Activated CD8-positive, alpha-beta T cell treated with anti-CD3 and anti-CD28 coated beads for 36 hours (primary cell): ENCODE measurements around the gene NWD2. TPM values are rescaled to one million over a fixed set of nuclear protein-coding genes. Genes with fewer than 3 reads are reported as not detected.
"Not testable (repeated sequence)": the region's sequence is repeated elsewhere in the genome, so short reads cannot be mapped to it uniquely, and the experiment has no call there.

Experiments used
- ATAC-seq: fragments of 200-7000 bp; cut with Tn5 transposase; one replicate; pipeline ENCODE4 v1.10.0; 2021; ENCODE audit warnings: mild to moderate bottlenecking, moderate library complexity
- CTCF ChIA-PET: fragments of 350-600 bp; sonication (Branson Sonifier 250); formaldehyde crosslinking; loops from one replicate; lab custom pipeline; 2021; ENCODE audit warnings: antibody characterized with exemption; lab: Charles Lee
- POLR2A ChIA-PET: fragments of 350-600 bp; sonication (Branson Sonifier 250); formaldehyde crosslinking; loops from one replicate; lab custom pipeline; 2021; ENCODE audit warnings: antibody characterized with exemption; lab: Charles Lee
- DNase-seq: peaks from one replicate; pipeline ENCODE4 v3.0.0-alpha.2; 2020
- H3K27ac Mint-ChIP-seq: one replicate; pipeline ENCODE4 v1.8.0; 2021; ENCODE audit warnings: mild to moderate bottlenecking, mixed read lengths
- H3K27me3 Mint-ChIP-seq: one replicate; pipeline ENCODE4 v1.8.0; 2021; ENCODE audit warnings: mixed read lengths
- H3K36me3 Mint-ChIP-seq: one replicate; pipeline ENCODE4 v1.8.0; 2021; ENCODE audit warnings: low read depth, mixed read lengths
- H3K4me1 Mint-ChIP-seq: one replicate; pipeline ENCODE4 v1.8.0; 2021; ENCODE audit warnings: low read depth, mixed read lengths
- H3K4me3 Mint-ChIP-seq: one replicate; pipeline ENCODE4 v1.8.0; 2021; ENCODE audit warnings: mild to moderate bottlenecking, moderate library complexity, mixed read lengths
- H3K9me3 Mint-ChIP-seq: one replicate; pipeline ENCODE4 v1.8.0; 2021; ENCODE audit warnings: mixed read lengths
- CTCF ChIP-seq: fragments of 200-600 bp; IDR thresholded peaks from one replicate; pipeline ENCODE4 v1.8.0; 2022; ENCODE audit warnings: antibody characterized with exemption, mild to moderate bottlenecking
- intact Hi-C: fragments of 100-400 bp; cut with micrococcal nuclease; formaldehyde crosslinking; loops from one replicate; pipeline ENCODE4 v1.10.0; 2022
- total RNA-seq, 2 experiments: library from RNA; stranded (reverse); gene quantifications; one replicate each; pipeline ENCODE4 v1.2.3, GENCODE V29; 2021

The NWD2 gene
- not detected for total RNA-seq

GRCh38 chr4:37244583-37245390, at the start of gene NWD2:
Gene NWD2, plus strand, starts transcription at chr4:37244743. Its CDS starts 325 bp downstream, at chr4:37245068.
- no peak for TF ChIP-seq CTCF
- CTCF ChIA-PET = no interaction called here
- H3K27me3 Mint-ChIP-seq = peaks cover 30% of the 10 kb centered on the region
- H3K9me3 Mint-ChIP-seq = no peaks in the 10 kb centered on the region
- no peaks in the 10 kb centered on the region for H3K36me3 Mint-ChIP-seq
- intact Hi-C loops = no loop called here
- no peak within 1 kb of the TSS for H3K27ac Mint-ChIP-seq
- no peaks in the 10 kb centered on the region for H3K4me1 Mint-ChIP-seq
- no peak for DNase-seq
- no peak for ATAC-seq
- no peak within 1 kb of the TSS for H3K4me3 Mint-ChIP-seq
- POLR2A ChIA-PET = no interaction called here

GRCh38 chr4:37197899-37198298, 46.6 kb upstream of the NWD2 start:
- H3K4me1 Mint-ChIP-seq = no peaks in the 10 kb centered on the region
- DNase-seq (no peak), ATAC-seq (no peak)
- ChIA-PET POLR2A (no interaction called here), CTCF (interaction anchor here (1.3 kb wide), 1 partner anchor 10 kb away, joined by 4 read pairs; no protein-coding TSS in a partner anchor)
- intact Hi-C loops = no loop called here
- H3K27ac Mint-ChIP-seq = no peak overlapping the region
- H3K36me3 Mint-ChIP-seq = no peaks in the 10 kb centered on the region
- H3K9me3 Mint-ChIP-seq = peaks cover under 1% of the 10 kb centered on the region
- no peak for TF ChIP-seq CTCF
- no peaks in the 10 kb centered on the region for H3K27me3 Mint-ChIP-seq
- no peak overlapping the region for H3K4me3 Mint-ChIP-seq

GRCh38 chr4:37204740-37205139, 39.8 kb upstream of the NWD2 start:
- H3K27me3 Mint-ChIP-seq, ATAC-seq, H3K4me3 Mint-ChIP-seq, H3K27ac Mint-ChIP-seq, H3K4me1 Mint-ChIP-seq, intact Hi-C loops, CTCF ChIA-PET, POLR2A ChIA-PET, H3K36me3 Mint-ChIP-seq, DNase-seq: not testable (repeated sequence)
- peaks cover 12% of the 10 kb centered on the region for H3K9me3 Mint-ChIP-seq

GRCh38 chr4:37216209-37216608, 28.3 kb upstream of the NWD2 start:
- CTCF ChIA-PET = no interaction called here
- intact Hi-C loops = no loop called here
- TF ChIP-seq CTCF = no peak
- H3K36me3 Mint-ChIP-seq = no peaks in the 10 kb centered on the region
- no peaks in the 10 kb centered on the region for H3K9me3 Mint-ChIP-seq
- H3K27me3 Mint-ChIP-seq = no peaks in the 10 kb centered on the region
- no peak overlapping the region for H3K4me3 Mint-ChIP-seq
- H3K4me1 Mint-ChIP-seq = no peaks in the 10 kb centered on the region
- DNase-seq (no peak), ATAC-seq (no peak)
- POLR2A ChIA-PET = no interaction called here
- no peak overlapping the region for H3K27ac Mint-ChIP-seq

- no peak overlapping the region for H3K27ac Mint-ChIP-seq
- no peak for DNase-seq
- POLR2A ChIA-PET = interaction anchor here (0.5 kb wide), 1 partner anchor 235 kb away, joined by 3 read pairs; no protein-coding TSS in a partner anchor
- intact Hi-C loops = no loop called here
- H3K27me3 Mint-ChIP-seq = no peaks in the 10 kb centered on the region
- ATAC-seq = no peak
- H3K4me3 Mint-ChIP-seq = no peak overlapping the region
- H3K4me1 Mint-ChIP-seq = no peaks in the 10 kb centered on the region
- H3K9me3 Mint-ChIP-seq = peaks cover 1% of the 10 kb centered on the region
- TF ChIP-seq CTCF = no peak
- H3K36me3 Mint-ChIP-seq = no peaks in the 10 kb centered on the region
- CTCF ChIA-PET = no interaction called here
These were observed 25.3 kb upstream of the NWD2 start for GRCh38 chr4:37219242-37219641.
